Activated CD4-positive, CD25-positive, alpha-beta regulatory T cell (primary cell): Measurements from ENCODE around the gene MSI2.

Experiments
- DNase-seq, 4 experiments: peaks; one replicate each; lab custom pipeline; 2025; lab: John Stamatoyannopoulos, UW

The MSI2 gene

GRCh38 chr17:57246257-57246656, 10.1 kb upstream of the MSI2 start:
- DNase-seq: no peak

GRCh38 chr17:57247261-57247660, 9.1 kb upstream of the MSI2 start:
- no peak for DNase-seq

GRCh38 chr17:57247913-57248312, 8.4 kb upstream of the MSI2 start:
- DNase-seq: no peak

GRCh38 chr17:57249520-57249919, 6.8 kb upstream of the MSI2 start:
- no peak for DNase-seq

- DNase-seq: no peak
These were observed 5.0 kb upstream of the MSI2 start for GRCh38 chr17:57251211-57251787.

GRCh38 chr17:57253362-57254065, 2.8 kb upstream of the MSI2 start:
- no peak for DNase-seq

GRCh38 chr17:57255182-57255775, 1.0 kb upstream of the MSI2 start:
- DNase-seq: no peak

GRCh38 chr17:57256708-57257112, 387 bp downstream of the MSI2 start:
- DNase-seq: peak in 3 of 4 experiments; percentile 11 to 36 (median 24)

- DNase-seq: no peak
These were observed 1.0 kb downstream of the MSI2 start for GRCh38 chr17:57257195-57257894.

GRCh38 chr17:57257895-57258851, 1.9 kb downstream of the MSI2 start:
- DNase-seq: no peak

GRCh38 chr17:57259306-57259705, 3.0 kb downstream of the MSI2 start:
- no peak for DNase-seq

GRCh38 chr17:57259817-57260216, 3.5 kb downstream of the MSI2 start:
- no peak for DNase-seq

GRCh38 chr17:57260325-57261083, 4.2 kb downstream of the MSI2 start:
- DNase-seq: no peak

- DNase-seq: no peak
These were observed 4.8 kb downstream of the MSI2 start for GRCh38 chr17:57261084-57261461.

GRCh38 chr17:57262557-57262956, 6.2 kb downstream of the MSI2 start:
- DNase-seq: no peak

GRCh38 chr17:57264250-57264649, 7.9 kb downstream of the MSI2 start:
- DNase-seq: no peak

- no peak for DNase-seq
These were observed 8.5 kb downstream of the MSI2 start for GRCh38 chr17:57264776-57265175.

GRCh38 chr17:57266902-57267311, 10.6 kb downstream of the MSI2 start:
- DNase-seq: no peak

GRCh38 chr17:57268181-57268580, 11.9 kb downstream of the MSI2 start:
- DNase-seq: no peak

GRCh38 chr17:57269052-57269451, 12.7 kb downstream of the MSI2 start:
- no peak for DNase-seq
